Stimulated activated CD8-positive, alpha-beta memory T cell treated with anti-CD3 and anti-CD28 coated beads, Interleukin-4, amount 100 ng/mL, for 24 hours (primary cell): ENCODE data around the gene CPAMD8.
"Not testable (repeated sequence)": the region's sequence is repeated elsewhere in the genome, so short reads cannot be mapped to it uniquely, and the experiment has no call there.

Experiments used
- DNase-seq: peaks from one replicate; pipeline ENCODE4 v3.0.0-alpha.2; 2020; ENCODE audit warnings: low read depth

CPAMD8 gene

DNA sequence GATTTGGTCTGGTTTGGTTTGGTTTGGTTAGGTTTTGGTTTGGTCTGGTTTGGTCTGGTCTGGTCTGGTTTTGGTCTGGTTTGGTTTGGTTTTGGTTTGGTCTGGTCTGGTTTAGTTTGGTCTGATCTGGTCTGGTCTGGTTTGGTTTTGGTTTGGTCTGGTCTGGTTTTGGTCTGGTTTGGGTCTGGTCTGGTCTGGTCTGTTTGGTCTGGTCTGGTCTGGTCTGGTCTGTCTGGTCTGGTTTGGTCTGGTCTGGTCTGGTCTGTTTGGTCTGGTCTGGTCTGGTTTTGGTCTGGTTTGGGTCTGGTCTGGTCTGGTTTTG lies 151.7 kb downstream of the CPAMD8 start:
- DNase-seq = not testable (repeated sequence)

DNA sequence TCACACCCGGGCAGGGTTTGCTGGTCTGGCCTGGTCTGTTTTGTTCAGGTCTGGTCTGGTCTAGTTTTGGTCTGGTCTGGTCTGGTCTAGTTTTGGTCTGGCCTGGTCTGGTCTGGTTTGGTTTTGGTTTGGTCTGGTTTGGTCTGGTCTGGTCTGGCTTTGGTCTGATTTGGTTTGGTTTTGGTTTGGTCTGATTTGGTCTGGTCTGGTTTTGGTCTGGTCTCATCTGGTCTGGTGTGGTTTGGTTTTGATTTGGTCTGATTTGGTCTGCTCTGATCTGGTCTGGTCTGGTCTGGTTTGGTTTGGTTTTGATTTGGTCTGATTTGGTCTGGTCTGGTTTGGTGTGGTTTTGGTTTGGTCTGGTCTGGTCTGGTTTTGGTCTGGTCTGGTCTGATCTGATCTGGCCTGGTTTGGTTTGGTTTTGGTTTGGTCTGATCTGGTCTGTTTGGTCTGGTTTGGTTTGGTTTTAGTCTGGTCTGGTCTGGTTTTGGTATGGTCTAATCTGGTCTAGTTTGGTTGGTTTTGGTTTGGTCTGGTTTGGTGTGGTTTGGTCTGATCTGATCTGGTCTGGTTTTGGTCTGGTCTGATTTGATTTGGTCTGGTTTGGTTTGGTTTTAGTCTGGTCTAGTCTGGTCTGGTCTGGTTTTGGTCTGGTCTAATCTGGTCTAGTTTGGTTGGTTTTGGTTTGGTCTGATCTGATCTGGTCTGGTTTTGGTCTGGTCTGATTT lies 152.2 kb downstream of the CPAMD8 start:
- no peak for DNase-seq

GRCh38 chr19:16873594-16873993 lies 153.0 kb downstream of the CPAMD8 start:
- DNase-seq = no peak

DNA sequence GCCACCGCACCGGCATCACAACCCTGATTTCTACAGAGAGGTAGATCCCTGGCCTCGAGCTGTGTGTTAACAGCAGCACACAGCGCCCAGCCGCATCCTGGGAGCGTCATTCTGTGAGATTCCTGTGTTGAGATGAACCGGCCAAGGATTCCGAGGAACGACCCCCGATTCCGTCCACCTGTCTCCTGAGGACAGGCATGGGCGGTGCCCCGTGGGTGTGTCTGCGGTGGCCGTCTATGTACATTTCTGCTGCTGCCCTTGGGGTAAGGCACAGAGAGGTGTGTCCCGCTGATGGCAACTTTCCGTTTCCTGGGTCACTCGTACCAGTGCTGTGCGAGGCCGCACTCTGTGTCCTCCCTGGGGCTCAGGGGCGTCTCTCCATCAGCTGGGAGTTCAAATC lies 153.9 kb downstream of the CPAMD8 start:
- DNase-seq = no peak

- DNase-seq = no peak
Measured at GRCh38 chr19:16871871-16872270, 154.7 kb downstream of the CPAMD8 start.

- no peak for DNase-seq
Measured at GRCh38 chr19:16869331-16869972, 157.2 kb downstream of the CPAMD8 start.

DNA sequence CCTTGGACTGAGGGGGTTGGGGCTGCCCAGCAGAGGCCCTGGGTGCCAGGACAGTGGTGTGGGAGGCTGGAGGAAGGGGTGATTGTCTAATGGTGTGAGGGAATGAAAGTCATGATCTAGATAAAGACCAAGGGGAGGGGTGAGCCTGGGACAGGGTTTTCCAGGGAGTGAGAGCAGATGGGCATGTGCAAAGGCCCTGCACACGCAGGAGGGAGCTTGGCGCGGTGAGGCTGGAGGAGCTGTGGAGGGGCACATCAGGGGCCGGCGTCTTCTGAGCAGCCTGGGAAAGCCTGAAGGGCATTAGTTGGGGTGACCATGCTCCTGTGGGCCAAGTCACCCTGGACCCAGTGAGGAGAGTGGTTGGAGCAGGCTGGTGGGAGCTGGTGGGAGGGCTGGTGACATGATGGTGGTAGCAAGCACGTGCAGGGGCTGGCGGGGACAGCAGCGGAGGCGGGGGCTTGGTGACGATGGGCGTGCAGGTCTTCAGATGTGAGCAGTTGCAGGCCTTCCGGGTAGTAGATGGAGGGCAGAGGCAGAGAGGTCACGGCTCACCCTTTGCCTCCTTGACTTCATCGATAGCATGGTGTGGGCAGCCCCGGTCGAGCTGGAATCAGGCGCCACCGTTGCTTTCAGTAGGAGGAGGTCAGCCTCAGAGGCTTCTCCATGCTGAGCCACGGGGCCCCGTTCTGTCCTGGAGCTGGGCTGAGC lies 158.0 kb downstream of the CPAMD8 start:
- DNase-seq = no peak

GRCh38 chr19:16867211-16867610 lies 159.4 kb downstream of the CPAMD8 start:
- no peak for DNase-seq

GRCh38 chr19:16862826-16863415 lies 163.7 kb downstream of the CPAMD8 start:
- no peak for DNase-seq

- no peak for DNase-seq
Measured at GRCh38 chr19:16861834-16862233, 164.8 kb downstream of the CPAMD8 start.

GRCh38 chr19:16861011-16861410 lies 165.6 kb downstream of the CPAMD8 start:
- DNase-seq = no peak

DNA sequence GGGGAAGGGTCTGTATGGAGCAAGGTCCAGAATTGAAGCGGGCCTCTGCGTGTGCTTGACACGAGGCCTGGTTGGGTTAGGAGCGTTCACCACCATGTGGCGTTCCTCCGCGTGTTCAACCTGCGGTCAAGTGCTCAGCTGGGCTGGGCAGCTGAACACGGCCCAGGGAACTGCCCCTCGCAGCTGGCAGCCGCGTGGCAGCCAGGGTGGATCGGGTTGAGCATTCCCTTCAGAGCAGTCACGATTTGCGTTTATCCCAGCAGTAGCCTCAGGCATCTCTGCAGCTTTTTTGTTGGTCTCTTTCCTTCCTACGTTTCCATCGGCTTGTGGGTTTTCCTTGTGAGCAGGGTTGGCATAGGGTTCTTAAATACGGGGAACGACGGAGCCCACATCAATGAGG lies 166.5 kb downstream of the CPAMD8 start:
- DNase-seq = no peak

DNA sequence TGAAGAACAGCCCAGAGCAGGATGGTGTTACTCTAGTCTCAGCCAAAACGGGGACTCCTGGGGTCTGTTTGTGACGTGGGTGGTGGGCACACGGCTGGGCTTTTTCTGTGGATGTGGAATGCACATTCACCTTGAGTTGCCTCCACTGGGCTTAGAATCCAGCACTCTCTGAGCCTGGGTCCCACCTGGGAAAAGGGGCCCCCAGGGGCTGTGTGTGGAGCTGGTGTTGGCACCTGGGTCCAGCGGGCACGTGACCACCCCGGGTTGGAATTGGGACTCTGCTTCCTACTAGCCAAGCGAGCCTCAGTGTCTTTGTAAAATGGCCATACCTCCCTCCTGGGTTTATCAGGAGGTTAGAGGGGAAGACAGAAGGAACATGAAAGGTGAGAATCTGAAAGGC lies 167.0 kb downstream of the CPAMD8 start:
- DNase-seq = no peak

- DNase-seq = no peak
Measured at GRCh38 chr19:16856091-16856490, 170.5 kb downstream of the CPAMD8 start.

DNA sequence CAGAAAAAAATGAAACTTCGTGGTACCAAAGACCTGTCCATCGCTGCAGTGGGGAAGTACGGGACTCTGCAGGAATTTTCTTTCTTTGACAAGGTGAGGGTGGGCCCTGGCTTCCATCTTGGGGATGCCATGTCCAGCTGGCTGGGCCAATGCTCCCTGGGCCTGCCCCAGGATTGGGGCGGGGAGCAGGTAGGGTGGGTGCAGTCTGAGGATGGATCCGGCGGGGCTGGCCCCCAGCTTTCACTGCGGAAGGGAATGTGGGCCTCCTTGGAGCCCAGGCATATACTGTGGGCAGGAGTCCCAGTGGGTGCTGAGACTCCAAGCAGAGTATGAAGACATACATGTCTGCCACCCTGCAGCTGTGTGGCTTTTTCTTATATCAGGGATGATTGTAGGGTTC lies 173.5 kb downstream of the CPAMD8 start:
- DNase-seq = no peak

DNA sequence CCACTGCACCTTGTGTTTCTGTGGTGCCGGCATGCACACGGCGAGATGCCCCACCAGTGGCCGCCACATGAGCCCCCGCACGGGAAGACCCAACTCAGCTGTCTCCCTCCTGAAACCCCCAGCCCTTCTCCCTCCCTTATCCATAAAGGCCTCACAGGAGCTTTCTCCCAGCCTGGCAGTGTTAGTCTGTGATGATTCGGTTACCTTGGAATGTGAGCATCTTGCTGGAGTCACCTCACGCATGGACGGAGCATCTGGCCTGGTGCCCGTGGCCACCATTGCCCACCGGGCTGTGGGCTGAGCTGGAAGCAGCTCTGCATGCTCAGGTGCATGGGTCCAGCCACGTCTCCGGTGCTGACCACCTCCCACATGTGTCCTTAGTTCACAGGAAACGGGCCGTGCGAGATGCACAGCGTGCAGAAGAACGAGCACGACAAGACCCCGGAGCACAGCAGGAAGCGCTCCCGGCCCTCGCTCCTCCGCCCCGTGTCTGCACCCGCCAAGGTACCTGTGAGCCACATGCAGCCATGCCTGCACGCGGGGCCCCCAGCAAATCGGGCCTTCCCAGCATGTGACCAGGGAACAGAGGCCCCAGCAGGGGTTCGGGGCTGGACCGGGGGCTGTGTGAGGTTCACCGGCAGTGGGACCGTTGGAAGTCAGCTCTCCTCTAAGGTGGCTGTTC lies 175.4 kb downstream of the CPAMD8 start:
- DNase-seq = no peak

DNA sequence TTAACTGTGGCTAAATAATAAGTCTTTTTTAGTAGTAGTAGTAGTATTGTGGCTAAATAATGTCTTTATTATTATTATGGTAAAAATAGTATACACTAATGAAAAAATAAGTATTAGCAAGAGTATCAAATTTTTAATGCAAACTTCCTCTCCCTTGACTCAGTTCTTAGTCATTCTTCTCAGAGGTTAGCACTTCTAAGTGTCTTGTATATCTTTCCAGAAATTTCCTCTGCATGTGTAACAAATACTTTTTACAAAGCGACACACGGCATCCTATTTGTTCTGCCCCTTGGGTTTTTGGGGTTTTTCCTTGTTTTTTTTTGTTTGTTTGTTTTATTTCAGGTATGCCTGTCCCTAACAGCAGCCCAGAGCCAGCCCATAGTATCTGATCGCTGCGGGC lies 176.5 kb downstream of the CPAMD8 start:
- no peak for DNase-seq

- DNase-seq = no peak
Measured at GRCh38 chr19:16849168-16849567, 177.4 kb downstream of the CPAMD8 start.

DNA sequence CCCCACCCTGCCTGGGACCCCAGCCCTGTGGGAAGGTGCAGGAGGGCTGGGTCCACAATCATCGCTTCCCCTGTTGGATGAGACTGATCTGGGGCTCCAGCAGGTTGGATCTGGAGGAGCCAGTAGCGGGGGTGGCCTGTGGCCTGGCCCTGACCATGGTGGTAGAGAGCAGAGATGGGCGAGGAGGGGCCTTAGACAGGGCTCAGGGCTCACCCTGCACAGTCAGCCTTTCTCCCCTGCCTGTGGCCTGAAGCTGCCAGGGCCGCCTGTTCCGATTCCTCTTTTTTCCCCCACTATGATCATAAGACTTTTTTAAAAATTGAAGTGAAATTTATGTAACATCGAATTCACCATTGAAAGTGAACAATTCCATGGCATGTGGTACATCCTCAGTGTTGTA lies 179.2 kb downstream of the CPAMD8 start:
- DNase-seq = no peak

DNA sequence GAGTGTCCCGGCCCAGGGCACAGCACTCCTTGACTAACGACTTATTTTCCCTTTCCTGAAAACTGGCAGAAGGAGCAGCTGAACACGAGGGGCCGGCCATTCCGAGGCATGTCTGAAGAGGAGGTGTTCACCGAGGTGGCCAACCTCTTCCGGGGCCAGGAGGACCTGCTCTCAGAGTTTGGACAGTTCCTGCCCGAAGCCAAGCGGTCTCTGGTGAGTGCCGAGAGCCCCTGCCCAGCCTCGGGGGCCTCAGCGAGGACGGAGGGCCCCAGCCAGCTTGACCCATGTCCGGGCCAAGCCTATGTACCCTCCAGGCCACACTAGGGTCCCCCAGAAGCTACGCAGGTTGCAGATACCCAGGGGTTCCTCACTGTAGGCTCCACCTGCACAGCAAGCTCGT lies 179.7 kb downstream of the CPAMD8 start:
- no peak for DNase-seq
